Naive thymus-derived CD4-positive, alpha-beta T cell (primary cell): ENCODE data around the gene MYO16. TPM values are rescaled to one million over a fixed set of nuclear protein-coding genes. Genes with fewer than 3 reads are reported as not detected.

Experiments
- ATAC-seq: fragments of 150-1000 bp; cut with Tn5 transposase; 2 replicates; pipeline ENCODE4 v1.10.0; 2021; ENCODE audit warnings: mild to moderate bottlenecking, moderate library complexity
- CTCF ChIA-PET: fragments of 350-600 bp; sonication (Branson Sonifier 250); formaldehyde crosslinking; loops from one replicate; lab custom pipeline; 2021; ENCODE audit warnings: antibody characterized with exemption; lab: Charles Lee
- POLR2A ChIA-PET: fragments of 350-600 bp; sonication (Branson Sonifier 250); formaldehyde crosslinking; loops from one replicate; lab custom pipeline; 2021; ENCODE audit warnings: antibody characterized with exemption, inconsistent platforms; lab: Charles Lee
- DNase-seq, 9 donors: peaks; one replicate each; pipeline versions ENCODE4 v3.0.0 to v3.0.0-alpha.2; 2020 to 2022; ENCODE audit warnings: mixed read lengths in 1 of 9
- H3K27ac ChIP-seq: one replicate; pipeline ENCODE4 v1.7.0; 2013; ENCODE audit warnings: mild to moderate bottlenecking, low read depth, low read length, moderate library complexity
- H3K27me3 ChIP-seq, 2 donors: one replicate each; pipeline ENCODE4 v1.7.0; 2013; ENCODE audit warnings: low read length in 2 of 2, mild to moderate bottlenecking in 2 of 2, moderate library complexity in 2 of 2; ENCODE audit not compliant: control insufficient read depth in 2 of 2, insufficient read depth in 2 of 2
- H3K36me3 ChIP-seq, 3 experiments: 1 replicate in 2 of 3; 2 replicates in 1 of 3; pipeline ENCODE4 v1.7.0; 2013; ENCODE audit warnings: low read length in 3 of 3, mild to moderate bottlenecking in 3 of 3, moderate library complexity in 1 of 3; ENCODE audit not compliant: insufficient read depth in 3 of 3, control insufficient read depth in 2 of 3
- H3K4me1 ChIP-seq, 2 donors: one replicate each; pipeline ENCODE4 v1.7.0; 2013; ENCODE audit warnings: low read length in 2 of 2, mild to moderate bottlenecking in 2 of 2, moderate library complexity in 1 of 2; ENCODE audit not compliant: control insufficient read depth in 2 of 2, insufficient read depth in 2 of 2
- H3K4me3 ChIP-seq: 2 replicates; pipeline ENCODE4 v1.7.0; 2013; ENCODE audit warnings: mild to moderate bottlenecking, low read length
- H3K9me3 ChIP-seq, 3 experiments: 1 replicate in 2 of 3; 2 replicates in 1 of 3; pipeline ENCODE4 v1.7.0; 2013; ENCODE audit warnings: low read length in 3 of 3; ENCODE audit not compliant: control insufficient read depth in 2 of 3
- H3K27ac Mint-ChIP-seq, 9 donors: one replicate each; pipeline ENCODE4 v1.8.0; 2020 to 2022; ENCODE audit warnings: mixed read lengths in 9 of 9, mild to moderate bottlenecking in 8 of 9, moderate library complexity in 5 of 9, inconsistent platforms in 2 of 9
- H3K27me3 Mint-ChIP-seq, 5 donors: one replicate each; pipeline ENCODE4 v1.8.0; 2021 to 2022; ENCODE audit warnings: mixed read lengths in 5 of 5, mild to moderate bottlenecking in 1 of 5
- H3K36me3 Mint-ChIP-seq, 5 donors: one replicate each; pipeline ENCODE4 v1.8.0; 2020 to 2022; ENCODE audit warnings: mixed read lengths in 5 of 5, mild to moderate bottlenecking in 3 of 5, inconsistent platforms in 1 of 5
- H3K4me1 Mint-ChIP-seq, 7 donors: one replicate each; pipeline ENCODE4 v1.8.0; 2020 to 2022; ENCODE audit warnings: mixed read lengths in 7 of 7, mild to moderate bottlenecking in 3 of 7, inconsistent platforms in 1 of 7
- H3K4me3 Mint-ChIP-seq, 10 donors: one replicate each; pipeline ENCODE4 v1.8.0; 2020 to 2022; ENCODE audit warnings: mild to moderate bottlenecking in 10 of 10, mixed read lengths in 10 of 10, moderate library complexity in 6 of 10, inconsistent platforms in 2 of 10
- H3K9me3 Mint-ChIP-seq, 11 donors: one replicate each; pipeline ENCODE4 v1.8.0; 2020 to 2022; ENCODE audit warnings: mixed read lengths in 11 of 11, mild to moderate bottlenecking in 4 of 11, inconsistent platforms in 1 of 11, moderate library complexity in 1 of 11
- intact Hi-C, 2 donors: fragments of 100-400 bp; cut with micrococcal nuclease; formaldehyde crosslinking; loops; one replicate each; pipeline ENCODE4 v1.15.1; 2023
- polyA plus RNA-seq, 2 donors: library from polyadenylated mRNA; unstranded; fragments of 300-500 nt; fragmentation: Illumina TruSeq; gene quantifications; one replicate each; pipeline ENCODE4 v1.2.3, GENCODE V29; 2021
- total RNA-seq, 6 experiments: library from RNA in 5 of 6; stranded (reverse) in 5 of 6; gene quantifications; 1 replicate in 5 of 6; 2 replicates in 1 of 6; pipeline ENCODE4 v1.2.3 and lab custom pipeline; 2021 to 2026

Gene MYO16
- total and polyA plus RNA-seq, 7 experiments from 2014 or later, result 0.10 to 1.4 (median 1.4) TPM; not detected in 4

DNA sequence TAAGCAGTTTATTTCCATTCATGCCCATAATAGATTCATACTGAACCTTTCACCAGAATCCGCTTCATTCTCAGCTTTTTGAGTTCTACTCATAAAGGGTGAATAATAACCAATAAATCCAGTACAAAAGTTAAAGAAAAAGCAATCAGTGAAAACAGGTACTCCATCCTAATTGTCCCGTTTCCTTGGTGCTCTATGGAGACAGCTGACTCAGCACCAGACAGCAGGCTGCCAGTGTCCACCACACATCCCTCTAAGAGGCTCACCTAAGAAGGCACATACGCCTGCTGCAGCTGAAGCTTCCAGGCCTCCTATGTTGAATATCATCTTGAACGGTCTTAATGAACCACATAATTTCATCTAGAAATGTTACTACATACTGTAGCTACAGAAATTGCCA lies 27.3 kb downstream of the MYO16 start:
- DNase-seq, result no peak
- H3K9me3 Mint-ChIP-seq, result peaks cover 0 to 13% (median 2%) of the 10 kb centered on the region in 11 donors
- no peak for ATAC-seq
- H3K4me1 Mint-ChIP-seq, result no peaks in the 10 kb centered on the region
- ChIA-PET CTCF (no interaction called here), POLR2A (interaction anchor here (0.7 kb wide), 1 partner anchor 810 kb away, joined by 3 read pairs; no protein-coding TSS in a partner anchor)
- H3K4me3 Mint-ChIP-seq, result no peak overlapping the region
- Histone ChIP-seq H3K27me3 (no peaks in the 10 kb centered on the region), H3K27ac (no peak overlapping the region), H3K36me3 (no peaks in the 10 kb centered on the region), H3K4me1 (no peaks in the 10 kb centered on the region), H3K9me3 (no peaks in the 10 kb centered on the region), H3K4me3 (no peak overlapping the region)
- intact Hi-C loops, result no loop called here
- peaks cover 0 to 5% (median 3%) of the 10 kb centered on the region in 5 donors for H3K27me3 Mint-ChIP-seq
- H3K27ac Mint-ChIP-seq, result no peak overlapping the region
- H3K36me3 Mint-ChIP-seq, result peaks cover 0 to 3% (median 0%) of the 10 kb centered on the region in 5 donors

DNA sequence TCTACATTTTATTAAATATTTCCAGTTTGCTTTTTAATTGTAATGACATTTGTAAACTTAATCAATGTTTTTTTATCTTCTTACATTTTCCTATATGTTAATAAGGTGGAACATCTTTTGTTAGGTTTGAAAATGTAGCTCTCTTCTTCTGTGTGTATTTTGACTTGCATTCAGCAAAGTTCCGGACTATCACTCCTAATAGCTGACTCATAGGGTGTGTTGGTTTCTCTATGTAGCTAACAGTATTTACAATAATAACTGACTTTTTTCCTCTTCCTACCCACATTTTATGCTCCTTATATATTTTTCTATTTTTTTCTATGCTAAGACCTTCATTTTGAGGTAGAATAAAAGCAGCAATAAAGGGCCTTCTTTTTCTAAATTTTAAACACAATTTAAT lies 28.1 kb downstream of the MYO16 start:
- ChIA-PET CTCF (no interaction called here), POLR2A (no interaction called here)
- intact Hi-C loops, result no loop called here
- Histone ChIP-seq H3K36me3 (no peaks in the 10 kb centered on the region), H3K4me3 (no peak overlapping the region), H3K4me1 (no peaks in the 10 kb centered on the region), H3K9me3 (no peaks in the 10 kb centered on the region), H3K27ac (no peak overlapping the region), H3K27me3 (no peaks in the 10 kb centered on the region)
- Mint-ChIP-seq H3K27me3 (peaks cover 0 to 5% (median 3%) of the 10 kb centered on the region in 5 donors), H3K9me3 (peaks cover 0 to 13% (median 2%) of the 10 kb centered on the region in 11 donors), H3K4me3 (no peak overlapping the region), H3K4me1 (no peaks in the 10 kb centered on the region), H3K27ac (no peak overlapping the region), H3K36me3 (peaks cover 0 to 3% (median 0%) of the 10 kb centered on the region in 5 donors)
- ATAC-seq, result no peak
- no peak for DNase-seq

DNA sequence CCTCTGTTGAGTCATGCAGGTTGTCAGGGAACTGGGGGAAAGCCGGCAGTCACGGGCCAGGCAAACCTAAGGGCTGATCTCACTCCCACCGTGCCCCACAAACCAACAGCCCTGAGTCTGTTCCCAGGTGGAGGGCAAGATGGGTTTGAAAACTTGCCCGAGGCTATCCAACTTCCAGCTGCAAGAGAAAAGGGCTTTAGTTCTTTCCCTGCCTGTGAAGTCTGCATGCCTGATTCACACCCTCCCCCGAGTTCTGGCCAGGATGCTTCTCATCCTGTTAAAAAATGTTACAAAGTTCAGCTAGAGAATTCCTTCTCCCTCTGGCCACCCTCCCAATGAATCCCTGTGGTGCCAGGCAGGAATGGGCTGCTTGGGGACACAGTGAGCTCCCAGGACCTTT lies 33.1 kb downstream of the MYO16 start:
- CTCF ChIA-PET, result no interaction called here
- H3K4me1 ChIP-seq, result no peaks in the 10 kb centered on the region
- no peak overlapping the region for H3K27ac ChIP-seq
- DNase-seq (no peak), ATAC-seq (no peak)
- no peaks in the 10 kb centered on the region for H3K36me3 ChIP-seq
- Mint-ChIP-seq H3K27ac (no peak overlapping the region), H3K4me3 (no peak overlapping the region), H3K27me3 (peaks cover 0 to 15% (median 4%) of the 10 kb centered on the region in 5 donors), H3K36me3 (peaks cover 0 to 3% (median 0%) of the 10 kb centered on the region in 5 donors), H3K4me1 (no peaks in the 10 kb centered on the region), H3K9me3 (peaks cover 0 to 10% (median 0%) of the 10 kb centered on the region in 11 donors)
- H3K27me3 ChIP-seq, result no peaks in the 10 kb centered on the region
- no peak overlapping the region for H3K4me3 ChIP-seq
- intact Hi-C loops, result no loop called here
- H3K9me3 ChIP-seq, result no peaks in the 10 kb centered on the region
- POLR2A ChIA-PET, result no interaction called here

DNA sequence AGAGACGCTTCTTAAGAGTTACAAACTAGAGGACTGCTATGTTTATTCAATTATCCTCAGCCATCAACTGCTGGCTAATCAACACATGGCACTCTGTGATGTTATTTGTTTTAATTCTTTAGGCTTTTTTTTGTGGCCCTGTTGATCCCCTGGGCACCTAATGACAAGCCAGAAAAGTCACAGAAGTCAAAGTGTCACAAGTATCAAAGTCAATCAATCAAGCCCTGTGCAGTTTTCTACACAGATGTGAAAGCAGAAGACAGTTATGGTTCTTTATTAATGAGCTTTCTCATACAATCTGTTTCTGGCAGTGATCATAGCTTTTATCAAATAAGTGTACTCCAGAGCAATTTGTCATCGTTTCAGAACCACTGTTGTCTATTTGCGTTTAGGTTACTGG lies 34.3 kb downstream of the MYO16 start:
- H3K4me3 ChIP-seq, result no peak overlapping the region
- DNase-seq (no peak), ATAC-seq (no peak)
- no peak overlapping the region for H3K27ac Mint-ChIP-seq
- no peaks in the 10 kb centered on the region for H3K4me1 ChIP-seq
- peaks cover 0 to 3% (median 0%) of the 10 kb centered on the region in 5 donors for H3K36me3 Mint-ChIP-seq
- ChIA-PET CTCF (no interaction called here), POLR2A (interaction anchor here (0.6 to 0.7 kb wide), 2 partner anchors 36 to 484 kb away, joined by 3 to 5 read pairs; no protein-coding TSS in a partner anchor)
- no peaks in the 10 kb centered on the region for H3K36me3 ChIP-seq
- H3K4me1 Mint-ChIP-seq, result no peaks in the 10 kb centered on the region
- H3K27ac ChIP-seq, result no peak overlapping the region
- no peaks in the 10 kb centered on the region for H3K27me3 ChIP-seq
- no peaks in the 10 kb centered on the region for H3K9me3 ChIP-seq
- intact Hi-C loops, result no loop called here
- H3K27me3 Mint-ChIP-seq, result peaks cover 0 to 15% (median 6%) of the 10 kb centered on the region in 5 donors
- H3K9me3 Mint-ChIP-seq, result peaks cover 0 to 12% (median 2%) of the 10 kb centered on the region in 11 donors
- H3K4me3 Mint-ChIP-seq, result no peak overlapping the region

DNA sequence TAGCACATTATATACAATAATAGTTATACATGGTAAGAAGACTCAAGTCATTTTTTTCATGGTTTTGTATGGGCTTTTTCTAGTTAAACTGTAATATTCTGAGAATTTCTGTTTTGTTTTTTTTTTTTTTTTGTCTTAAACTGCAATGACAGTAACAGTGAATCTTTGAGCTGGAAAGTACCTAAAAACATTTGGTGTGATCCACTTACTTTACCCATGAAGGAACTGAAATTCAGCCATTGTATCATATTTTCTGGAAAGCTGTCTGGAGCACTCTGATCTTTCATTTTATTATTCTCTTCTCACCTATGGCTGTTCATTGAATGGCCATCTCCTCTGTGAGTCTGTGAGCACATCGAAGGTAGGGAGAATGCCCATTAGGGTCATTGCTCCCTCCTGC lies 37.8 kb downstream of the MYO16 start:
- H3K27ac Mint-ChIP-seq, result no peak overlapping the region
- no peaks in the 10 kb centered on the region for H3K4me1 Mint-ChIP-seq
- H3K27me3 Mint-ChIP-seq, result peaks cover 0 to 21% (median 7%) of the 10 kb centered on the region in 5 donors
- Histone ChIP-seq H3K9me3 (no peaks in the 10 kb centered on the region), H3K4me3 (no peak overlapping the region), H3K4me1 (no peaks in the 10 kb centered on the region), H3K27me3 (no peaks in the 10 kb centered on the region), H3K27ac (no peak overlapping the region), H3K36me3 (no peaks in the 10 kb centered on the region)
- H3K36me3 Mint-ChIP-seq, result peaks cover 0 to 7% (median 5%) of the 10 kb centered on the region in 5 donors
- H3K9me3 Mint-ChIP-seq, result peaks cover 0 to 18% (median 7%) of the 10 kb centered on the region in 11 donors
- no peak overlapping the region for H3K4me3 Mint-ChIP-seq
- DNase-seq (no peak), ATAC-seq (no peak)
- ChIA-PET POLR2A (no interaction called here), CTCF (no interaction called here)
- intact Hi-C loops, result no loop called here

DNA sequence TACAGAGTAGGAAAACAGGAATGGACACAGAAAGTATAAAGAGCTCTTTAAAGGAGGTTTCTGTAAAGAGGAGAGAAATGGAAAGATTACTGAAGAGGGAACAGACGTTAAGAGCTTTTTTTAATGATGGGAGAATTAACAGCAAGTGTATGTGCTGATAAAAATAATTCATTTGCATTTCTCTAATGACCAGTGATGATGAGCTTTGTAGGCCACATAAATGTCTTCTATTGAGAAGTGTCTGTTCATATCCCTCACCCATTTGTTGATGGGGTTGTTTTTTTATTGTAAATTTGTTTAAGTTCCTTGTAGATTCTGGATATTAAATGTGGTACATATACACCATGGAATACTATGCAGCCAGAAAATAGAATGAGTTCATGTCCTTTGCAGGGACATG lies 40.0 kb downstream of the MYO16 start:
- Mint-ChIP-seq H3K4me3 (no peak overlapping the region), H3K27ac (no peak overlapping the region), H3K9me3 (peaks cover 0 to 13% (median 7%) of the 10 kb centered on the region in 11 donors), H3K36me3 (peaks cover 0 to 7% (median 5%) of the 10 kb centered on the region in 5 donors), H3K4me1 (peaks cover 0 to 10% (median 0%) of the 10 kb centered on the region in 7 donors), H3K27me3 (peaks cover 0 to 18% (median 7%) of the 10 kb centered on the region in 5 donors)
- intact Hi-C loops, result no loop called here
- ChIA-PET CTCF (no interaction called here), POLR2A (no interaction called here)
- no peaks in the 10 kb centered on the region for H3K4me1 ChIP-seq
- no peak overlapping the region for H3K27ac ChIP-seq
- no peaks in the 10 kb centered on the region for H3K36me3 ChIP-seq
- no peak overlapping the region for H3K4me3 ChIP-seq
- H3K27me3 ChIP-seq, result no peaks in the 10 kb centered on the region
- ATAC-seq (no peak), DNase-seq (no peak)
- H3K9me3 ChIP-seq, result no peaks in the 10 kb centered on the region

DNA sequence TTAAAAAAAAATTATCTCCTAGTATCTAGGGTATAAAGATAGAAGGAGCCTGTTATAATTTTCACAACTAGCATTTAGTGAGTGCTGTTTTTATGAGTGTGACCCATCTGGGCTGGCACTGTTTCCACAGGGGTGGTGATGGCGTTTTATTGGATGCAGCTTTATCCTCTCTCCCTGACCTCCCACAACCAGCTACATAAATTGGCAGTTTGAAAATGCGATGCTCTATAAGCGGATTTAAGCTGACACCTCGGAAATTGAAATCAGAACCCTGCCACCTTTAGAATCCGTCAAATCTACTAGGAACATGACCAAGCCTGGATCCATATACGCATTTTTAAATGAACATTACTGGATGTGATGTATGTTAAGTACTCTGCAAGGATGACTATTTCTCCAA lies 44.9 kb downstream of the MYO16 start:
- no peak overlapping the region for H3K27ac Mint-ChIP-seq
- CTCF ChIA-PET, result interaction anchor here (0.7 kb wide), 1 partner anchor 57 kb away, joined by 4 read pairs; no protein-coding TSS in a partner anchor
- Histone ChIP-seq H3K36me3 (no peaks in the 10 kb centered on the region), H3K27ac (no peak overlapping the region), H3K9me3 (no peaks in the 10 kb centered on the region), H3K4me1 (no peaks in the 10 kb centered on the region), H3K4me3 (no peak overlapping the region), H3K27me3 (no peaks in the 10 kb centered on the region)
- peaks cover 0 to 10% (median 0%) of the 10 kb centered on the region in 7 donors for H3K4me1 Mint-ChIP-seq
- DNase-seq (no peak), ATAC-seq (no peak)
- POLR2A ChIA-PET, result no interaction called here
- no peak overlapping the region for H3K4me3 Mint-ChIP-seq
- peaks cover 0 to 46% (median 7%) of the 10 kb centered on the region in 5 donors for H3K27me3 Mint-ChIP-seq
- H3K36me3 Mint-ChIP-seq, result peaks cover 0 to under 1% (median 0%) of the 10 kb centered on the region in 5 donors
- intact Hi-C loops, result loop anchor here in 1 of 2 donors (5.0 kb wide), 1 partner anchor 332 kb away; no protein-coding TSS in a partner anchor
- peaks cover 0 to 7% (median 0%) of the 10 kb centered on the region in 11 donors for H3K9me3 Mint-ChIP-seq
